Measurements from ENCODE around the gene JAK2. TPM values are rescaled to one million over a fixed set of nuclear protein-coding genes. Genes with fewer than 3 reads are reported as not detected.

JAK2 gene
- total and polyA plus RNA-seq, 10 of the 15 experiments (the other 5 are each of a cell fraction or from before 2014, with no cell fraction given), result 4.1 to 22.9 (median 13.7) TPM

GRCh38 chr9:4980086-4980727 lies 4.9 kb upstream of the JAK2 start (continued):
- TF ChIP-seq BCL3 (IDR thresholded peaks at IDR 0.05; ENCODE audit: borderline replicate concordance, insufficient read depth, low read depth, low read length, poor library complexity, severe bottlenecking), result no peak
- TF ChIP-seq RAD51 (IDR thresholded peaks at IDR 0.05), result no peak
- peak; percentile 25; the same call in 1 of the 2 replicates for TF ChIP-seq PKNOX1 (IDR thresholded peaks at IDR 0.05)
- no peak for TF ChIP-seq HDAC6 (IDR thresholded peaks at IDR 0.05; ENCODE audit: unreplicated experiment)
- no peak for TF ChIP-seq IKZF1 (conservative IDR thresholded peaks at IDR 0.05)
- TF ChIP-seq ZBTB4 (CRISPR knock-in tag; IDR thresholded peaks at IDR 0.05), result no peak
